HepG2 (cell line): ENCODE results near the gene TTF2. TPM values are rescaled to one million over a fixed set of nuclear protein-coding genes. Genes with fewer than 3 reads are reported as not detected.
A peak's percentile ranks its signal among the peaks of the same experiment; 100 is the strongest.

Experiments used
- ATAC-seq: fragments of 200-7000 bp; cut with Tn5 transposase; 3 replicates; pipeline ENCODE4 v1.9.1; 2020; ENCODE audit warnings: mild to moderate bottlenecking, moderate library complexity
- BruUV-seq: library from RNA; stranded (reverse); fragments of 400-500 nt; replicated peaks from 2 replicates; lab custom pipeline; 2021; lab: Mats Ljungman, UMichigan
- CTCF ChIA-PET: fragments of 300-600 bp; formaldehyde crosslinking; extraction: SDS; loops from one replicate; lab custom pipeline; 2021; ENCODE audit warnings: low total read pairs, inconsistent platforms, low intra/inter-chr PET ratio; lab: Yijun Ruan, JAX
- POLR2A ChIA-PET: fragments of 350-600 bp; sonication (Branson Sonifier 250); formaldehyde crosslinking; loops from one replicate; lab custom pipeline; 2020; ENCODE audit warnings: antibody characterized with exemption, inconsistent platforms; lab: Yijun Ruan, JAX
- DNase-seq: peaks from one replicate; pipeline ENCODE4 v3.0.0-alpha.2; 2015; ENCODE audit warnings: low spot score
- FAIRE-seq: peaks from 3 replicates; lab custom pipeline; 2011; peaks lifted over from hg19 to GRCh38; lab: Jason Lieb, UNC
- H2AFZ ChIP-seq: one replicate; pipeline ENCODE4 v1.6.1; 2011; ENCODE audit warnings: low read length, inconsistent platforms
- H3K27ac ChIP-seq: fragments of 300-600 bp; 3 replicates; pipeline ENCODE4 v1.8.0; 2011; ENCODE audit warnings: mixed run types, mild to moderate bottlenecking, mixed read lengths, low read length, inconsistent platforms; ENCODE audit not compliant: insufficient read depth; ENCODE audit errors: extremely low read length
- H3K27me3 ChIP-seq, 2 experiments: fragments of 200-600 bp in 1 of 2; 2 replicates in 1 of 2; 3 replicates in 1 of 2; pipeline versions ENCODE4 v1.6.0 to v1.8.0; 2011; ENCODE audit warnings: low read length in 2 of 2, mild to moderate bottlenecking in 2 of 2, moderate library complexity in 2 of 2, inconsistent platforms in 1 of 2; ENCODE audit not compliant: insufficient read depth in 2 of 2, control insufficient read depth in 1 of 2
- H3K36me3 ChIP-seq, 2 experiments: fragments of 200-600 bp in 1 of 2; replicated peaks in 1 of 2; 2 replicates in 1 of 2; 3 replicates in 1 of 2; pipeline versions ENCODE4 v1.5.1 to v1.8.0; 2011; ENCODE audit warnings: low read length in 2 of 2, inconsistent platforms in 1 of 2; ENCODE audit not compliant: insufficient read depth in 2 of 2, control insufficient read depth in 1 of 2
- H3K4me1 ChIP-seq: 2 replicates; pipeline ENCODE4 v1.5.1; 2012; ENCODE audit warnings: low read length, inconsistent platforms; ENCODE audit not compliant: insufficient read depth
- H3K4me2 ChIP-seq: 2 replicates; pipeline ENCODE4 v1.6.0; 2011; ENCODE audit warnings: low read depth, low read length, inconsistent platforms
- H3K4me3 ChIP-seq, 3 experiments: fragments of 200-600 bp in 1 of 3; sonication (generic), shearing (Covaris generic) in 1 of 3; replicated peaks in 1 of 3; 2 replicates each; pipeline ENCODE4 v1.5.1; 2011 to 2016; ENCODE audit warnings: low read length in 3 of 3, inconsistent platforms in 2 of 3, low read depth in 2 of 3, mild to moderate bottlenecking in 2 of 3, control low read depth in 1 of 3, mixed read lengths in 1 of 3; ENCODE audit not compliant: insufficient read depth in 1 of 3
- H3K79me2 ChIP-seq: one replicate; pipeline ENCODE4 v1.6.1; 2011; ENCODE audit warnings: low read length, inconsistent platforms; ENCODE audit not compliant: insufficient read depth
- H3K9ac ChIP-seq: 2 replicates; pipeline ENCODE4 v1.6.0; 2011; ENCODE audit warnings: mild to moderate bottlenecking, low read depth, low read length, inconsistent platforms; ENCODE audit not compliant: insufficient read depth
- H3K9me3 ChIP-seq: 2 replicates; pipeline ENCODE4 v1.5.1; 2012; ENCODE audit warnings: mild to moderate bottlenecking, low read length
- H4K20me1 ChIP-seq: 2 replicates; pipeline ENCODE4 v1.6.0; 2011; ENCODE audit warnings: inconsistent platforms, mild to moderate bottlenecking, low read length, moderate library complexity; ENCODE audit not compliant: insufficient read depth
- MXI1 ChIP-seq: IDR thresholded peaks from 3 replicates; pipeline ENCODE4 v1.6.1; 2012; ENCODE audit warnings: low read depth, low read length, inconsistent platforms, borderline replicate concordance
- NONO ChIP-seq, 2 experiments: fragments of 450-650 bp in 1 of 2; sonication (generic) in 1 of 2; formaldehyde crosslinking in 1 of 2; IDR thresholded peaks in 1 of 2; conservative IDR thresholded peaks in 1 of 2; 2 replicates each; pipeline versions ENCODE4 v1.6.1 to v1.8.0; 2017 to 2022; ENCODE audit warnings: mild to moderate bottlenecking in 1 of 2, missing genetic modification reagents in 1 of 2, moderate library complexity in 1 of 2
- SMAD1 ChIP-seq: sonication (generic); formaldehyde crosslinking; IDR thresholded peaks from 2 replicates; pipeline ENCODE4 v1.4.0; 2020; ENCODE audit warnings: missing genetic modification reagents, low read depth, mild to moderate bottlenecking, borderline replicate concordance
- ZNF263 ChIP-seq: sonication (generic); formaldehyde crosslinking; IDR thresholded peaks from 2 replicates; pipeline ENCODE4 v1.4.0; 2020; ENCODE audit warnings: missing genetic modification reagents
- ZSCAN30 ChIP-seq: sonication (generic); formaldehyde crosslinking; IDR thresholded peaks from 2 replicates; pipeline ENCODE4 v1.5.0; 2020; ENCODE audit warnings: mild to moderate bottlenecking, missing genetic modification reagents
- WGBS: methylation state at CpG from one replicate; pipeline ENCODE4 v1.1.6; 2017; ENCODE audit warnings: low lambda C conversion rate; 5-methylcytosine and 5-hydroxymethylcytosine counted together
- in situ Hi-C: cut with HindIII; loops from 2 replicates; pipeline ENCODE4 v1.10.0; 2017; ENCODE audit warnings: low pct_unique_long_range_greater_than_20kb; ENCODE audit not compliant: extremely low pct_ligation_motif_present
- intact Hi-C: fragments of 100-400 bp; cut with micrococcal nuclease; formaldehyde crosslinking; loops from one replicate; pipeline ENCODE4 v1.10.0; 2022; ENCODE audit not compliant: unreplicated experiment
- polyA plus RNA-seq, 8 experiments: library from polyadenylated mRNA; depleted of rRNA in 3 of 8; stranded (reverse) in 7 of 8; unstranded in 1 of 8; fragments of >200 nt; fragmentation: Illumina TruSeq in 4 of 8; extraction: Trizol in 4 of 8; gene quantifications; 2 replicates each; pipeline versions ENCODE4 v1.2.1 to v1.2.3, GENCODE V29; 2011 to 2016; ENCODE audit warnings: low read depth in 4 of 8, missing spikeins in 1 of 8, mixed read lengths in 1 of 8; ENCODE audit not compliant: insufficient read depth in 1 of 8
- total RNA-seq, 5 experiments: library from RNA; depleted of rRNA; stranded (reverse); fragments of >200 nt; fragmentation: Illumina TruSeq; extraction: Trizol; gene quantifications; 2 replicates each; pipeline ENCODE4 v1.2.3, GENCODE V29; 2016; ENCODE audit warnings: low read depth in 1 of 5

Gene TTF2
- total and polyA plus RNA-seq, 2 of the 13 experiments (the other 11 are each of a cell fraction or from before 2014, with no cell fraction given) = 12.8 to 48.9 TPM

DNA sequence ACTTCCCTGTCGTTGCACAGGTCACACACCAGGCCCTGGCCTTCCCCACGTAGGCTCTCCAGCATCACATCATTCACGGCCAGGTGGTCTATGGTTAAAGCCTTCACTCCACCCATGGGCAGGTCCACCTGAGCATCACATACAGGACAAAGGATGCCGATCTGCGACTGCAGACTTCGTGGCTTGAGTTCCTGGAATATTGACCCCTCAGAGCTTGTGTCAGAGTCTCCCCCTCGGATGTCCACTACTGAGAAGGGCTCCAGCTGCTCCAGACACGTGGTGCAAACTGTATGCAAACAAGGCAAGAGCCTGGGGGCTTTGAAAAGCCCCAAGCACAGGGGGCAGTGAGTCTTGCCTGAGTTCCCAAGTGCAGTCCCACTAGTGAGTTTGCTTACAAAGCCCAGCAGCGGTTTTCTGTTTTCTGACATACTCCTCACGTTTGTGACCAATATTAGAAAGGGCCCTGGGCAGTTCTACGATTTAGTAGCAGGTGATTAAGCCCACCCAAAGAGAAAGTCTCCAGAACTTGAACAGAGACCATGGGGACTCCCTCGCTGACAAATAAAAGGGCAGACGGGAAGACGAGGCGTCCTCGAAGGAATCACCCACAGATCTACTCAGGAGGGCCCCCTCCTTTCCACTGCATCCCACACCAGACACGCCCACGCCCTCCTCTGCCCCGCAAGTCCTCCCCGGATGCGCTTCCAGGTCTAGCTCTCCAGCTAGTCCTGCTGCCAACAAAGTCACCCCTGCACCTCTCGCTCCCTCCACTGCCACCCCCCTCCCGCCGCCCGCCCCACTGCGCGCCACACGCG, 60.9 kb downstream of the TTF2 start:
- in situ Hi-C loops = no loop called here
- WGBS = 6% methylated on average over 21 of the region's 29 CpGs
- CTCF ChIA-PET = no interaction called here
- Histone ChIP-seq H3K4me2 (peak overlapping the region; percentile 92), H3K36me3 (no peaks in the 10 kb centered on the region), H3K9me3 (no peaks in the 10 kb centered on the region), H4K20me1 (no peaks in the 10 kb centered on the region), H3K79me2 (no peaks in the 10 kb centered on the region), H3K4me1 (peaks cover 19% of the 10 kb centered on the region), H2AFZ (no peak overlapping the region), H3K27ac (peak overlapping the region; percentile 43), H3K9ac (peak overlapping the region; percentile 58), H3K4me3 (peak overlapping the region; percentile 47 to 77 (median 71)), H3K27me3 (no peaks in the 10 kb centered on the region; a peak in 1 of 5 replicates)
- FAIRE-seq = no peak
- peak; percentile 49 for ATAC-seq
- no peak for TF ChIP-seq NONO (IDR thresholded peaks at IDR 0.05)
- 0 out of 2 replicates have a peak, but pooled peaks have one; percentile 20 for TF ChIP-seq NONO (CRISPR knock-in tag; conservative IDR thresholded peaks at IDR 0.05)
- no peak for TF ChIP-seq ZSCAN30 (CRISPR knock-in tag)
- no peak for TF ChIP-seq SMAD1 (CRISPR knock-in tag)
- 0 out of 3 replicates have a peak, but pooled peaks have one; percentile 25 for TF ChIP-seq MXI1
- peak; percentile 58 for TF ChIP-seq ZNF263
- BruUV-seq = no TSS peak
- intact Hi-C loops = loop anchor here (2.0 to 10.0 kb wide), 3 partner anchors 51 to 244 kb away; partner anchors contain the start of gene MAN1A2
- DNase-seq = peak; percentile 4
- POLR2A ChIA-PET = no interaction called here
